Astrocyte (in vitro differentiated cells and primary cell): ENCODE measurements around the gene SDK1.

Source experiments
- CTCF ChIP-seq: IDR thresholded peaks from 2 replicates; pipeline ENCODE4 v1.5.1; 2011; ENCODE audit warnings: low read depth, mild to moderate bottlenecking, inconsistent platforms, low read length, moderate library complexity; ENCODE audit not compliant: insufficient read depth
- EZH2 ChIP-seq: IDR thresholded peaks from 2 replicates; pipeline ENCODE4 v1.6.1; 2012; ENCODE audit warnings: mild to moderate bottlenecking, low read length, inconsistent platforms; ENCODE audit not compliant: insufficient read depth

DNA sequence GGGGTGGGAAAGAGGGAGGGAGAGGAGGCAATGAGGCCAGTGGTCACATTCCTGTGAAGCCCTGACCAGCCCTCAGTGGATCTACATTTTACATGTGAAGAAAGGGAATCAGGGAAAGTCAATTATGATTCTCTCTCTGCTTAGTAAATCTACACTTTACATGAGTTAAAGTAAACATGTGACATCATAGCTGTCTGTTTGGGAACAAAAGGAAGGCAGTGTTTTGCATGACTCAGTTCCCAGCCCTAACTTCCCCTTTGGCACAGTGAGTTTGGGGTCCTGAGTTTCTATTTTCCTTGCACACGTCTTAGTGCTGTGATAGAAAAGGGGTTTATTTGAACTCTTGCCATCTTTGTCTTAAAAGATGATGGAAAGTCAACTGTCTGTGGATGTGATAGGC, 615.1 kb downstream of the SDK1 start:
- no peak for TF ChIP-seq EZH2
- no peak for TF ChIP-seq CTCF
